ENCODE data around the gene ST6GAL1. TPM values are rescaled to one million over a fixed set of nuclear protein-coding genes. Genes with fewer than 3 reads are reported as not detected.

Gene ST6GAL1
- polyA plus RNA-seq, 1 of the 3 experiments (the other 2 are of a cell fraction) = 3.9 TPM

DNA sequence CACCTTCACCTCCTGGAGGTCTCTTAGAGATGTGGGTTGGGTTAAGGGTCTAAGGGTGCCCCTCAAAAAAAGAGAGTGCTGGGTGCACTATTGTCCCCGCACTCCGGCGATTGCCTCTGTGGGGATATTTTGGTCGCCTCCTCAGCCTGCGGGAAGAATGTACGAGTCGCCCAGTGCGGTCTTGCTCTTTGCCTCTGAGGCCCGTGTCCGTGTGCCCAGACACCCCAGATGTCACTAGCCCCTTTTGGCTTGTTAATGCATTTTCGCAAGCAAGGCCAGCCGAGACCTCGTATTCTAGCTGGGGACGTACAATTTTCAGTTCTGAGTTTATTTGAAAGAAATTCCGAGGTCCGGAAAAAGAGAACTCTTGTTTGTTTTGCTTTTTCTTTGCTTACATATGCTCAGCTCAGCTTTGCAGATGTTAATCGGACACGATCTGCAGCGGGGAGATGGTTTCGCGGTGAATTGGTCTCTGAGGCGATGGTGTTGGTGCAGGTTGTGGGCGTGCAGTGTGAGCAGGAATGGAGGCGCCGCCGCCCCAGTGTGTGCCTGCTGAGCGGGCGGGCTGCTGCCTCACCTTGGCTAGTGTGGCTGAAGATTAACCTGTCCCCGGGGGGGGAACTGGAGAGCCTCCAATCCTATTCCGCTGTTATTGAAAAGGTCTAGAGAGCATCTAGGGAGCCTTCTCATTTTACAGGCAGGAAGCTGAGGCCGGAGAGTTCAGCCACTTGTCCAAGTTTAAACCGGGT lies 1.4 kb downstream of the ST6GAL1 start:
- H3K27ac ChIP-seq (ENCODE audit: low read depth in 2 of 2, low read length in 1 of 2) = no peak overlapping the region
- H3K4me3 ChIP-seq (ENCODE audit: low read depth in 2 of 2, low read length in 1 of 2) = peak overlapping the region; percentile 82 to 90
- H3F3A ChIP-seq (replicated peaks; ENCODE audit: insufficient read depth) = peaks cover 3% of the 10 kb centered on the region
- peaks cover 8 to 11% of the 10 kb centered on the region in 2 experiments; a peak in 2 of 4 replicates for H3K4me1 ChIP-seq (ENCODE audit: control insufficient read depth in 1 of 2, insufficient read depth in 2 of 2, low read depth in 1 of 2, low read length in 1 of 2)
- H2AFZ ChIP-seq (ENCODE audit: low read depth) = peak overlapping the region; percentile 98
- no peaks in the 10 kb centered on the region for H4K20me1 ChIP-seq (ENCODE audit: insufficient read depth)
- H3K36me3 ChIP-seq (replicated peaks in 1 of 2; ENCODE audit: control insufficient read depth in 1 of 2, insufficient read depth in 2 of 2, low read length in 1 of 2) = no peaks in the 10 kb centered on the region
- POLR2A ChIA-PET = no interaction called here
- CTCF ChIA-PET = interaction anchor here (1.4 to 2.1 kb wide), 4 partner anchors 9 to 82 kb away, joined by 3 to 7 read pairs (median 4); no protein-coding TSS in a partner anchor
- H3K9me3 ChIP-seq = no peaks in the 10 kb centered on the region
- peak overlapping the region; percentile 97 for H3K4me2 ChIP-seq
- peak; percentile 34 for DNase-seq
- peak overlapping the region; percentile 69; the same call in 1 of the 2 replicates for H3K9ac ChIP-seq
- H3K79me2 ChIP-seq (ENCODE audit: insufficient read depth) = no peaks in the 10 kb centered on the region
- H3K27me3 ChIP-seq (ENCODE audit: insufficient read depth) = no peaks in the 10 kb centered on the region
- WGBS (ENCODE audit: low lambda C conversion rate) = 32% methylated on average over 27 of the region's 32 CpGs
- TF ChIP-seq MXI1 (IDR thresholded peaks at IDR 0.05; ENCODE audit: low read depth, low read length) (no peak), RFX5 (IDR thresholded peaks at IDR 0.05; ENCODE audit: low read length) (no peak), SIN3A (IDR thresholded peaks at IDR 0.05; ENCODE audit: borderline replicate concordance, low read depth, low read length) (no peak), FOSL2 (IDR thresholded peaks at IDR 0.05; ENCODE audit: borderline replicate concordance, low read depth) (no peak)
- TF ChIP-seq, protein P1, sequence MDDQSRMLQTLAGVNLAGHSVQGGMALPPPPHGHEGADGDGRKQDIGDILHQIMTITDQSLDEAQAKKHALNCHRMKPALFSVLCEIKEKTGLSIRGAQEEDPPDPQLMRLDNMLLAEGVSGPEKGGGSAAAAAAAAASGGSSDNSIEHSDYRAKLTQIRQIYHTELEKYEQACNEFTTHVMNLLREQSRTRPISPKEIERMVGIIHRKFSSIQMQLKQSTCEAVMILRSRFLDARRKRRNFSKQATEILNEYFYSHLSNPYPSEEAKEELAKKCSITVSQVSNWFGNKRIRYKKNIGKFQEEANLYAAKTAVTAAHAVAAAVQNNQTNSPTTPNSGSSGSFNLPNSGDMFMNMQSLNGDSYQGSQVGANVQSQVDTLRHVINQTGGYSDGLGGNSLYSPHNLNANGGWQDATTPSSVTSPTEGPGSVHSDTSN (IDR thresholded peaks at IDR 0.05) = no peak
- TF ChIP-seq, protein P2, sequence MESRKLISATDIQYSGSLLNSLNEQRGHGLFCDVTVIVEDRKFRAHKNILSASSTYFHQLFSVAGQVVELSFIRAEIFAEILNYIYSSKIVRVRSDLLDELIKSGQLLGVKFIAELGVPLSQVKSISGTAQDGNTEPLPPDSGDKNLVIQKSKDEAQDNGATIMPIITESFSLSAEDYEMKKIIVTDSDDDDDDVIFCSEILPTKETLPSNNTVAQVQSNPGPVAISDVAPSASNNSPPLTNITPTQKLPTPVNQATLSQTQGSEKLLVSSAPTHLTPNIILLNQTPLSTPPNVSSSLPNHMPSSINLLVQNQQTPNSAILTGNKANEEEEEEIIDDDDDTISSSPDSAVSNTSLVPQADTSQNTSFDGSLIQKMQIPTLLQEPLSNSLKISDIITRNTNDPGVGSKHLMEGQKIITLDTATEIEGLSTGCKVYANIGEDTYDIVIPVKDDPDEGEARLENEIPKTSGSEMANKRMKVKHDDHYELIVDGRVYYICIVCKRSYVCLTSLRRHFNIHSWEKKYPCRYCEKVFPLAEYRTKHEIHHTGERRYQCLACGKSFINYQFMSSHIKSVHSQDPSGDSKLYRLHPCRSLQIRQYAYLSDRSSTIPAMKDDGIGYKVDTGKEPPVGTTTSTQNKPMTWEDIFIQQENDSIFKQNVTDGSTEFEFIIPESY (IDR thresholded peaks at IDR 0.05; ENCODE audit: borderline replicate concordance, low read depth) = no peak
- TF ChIP-seq, protein P3, sequence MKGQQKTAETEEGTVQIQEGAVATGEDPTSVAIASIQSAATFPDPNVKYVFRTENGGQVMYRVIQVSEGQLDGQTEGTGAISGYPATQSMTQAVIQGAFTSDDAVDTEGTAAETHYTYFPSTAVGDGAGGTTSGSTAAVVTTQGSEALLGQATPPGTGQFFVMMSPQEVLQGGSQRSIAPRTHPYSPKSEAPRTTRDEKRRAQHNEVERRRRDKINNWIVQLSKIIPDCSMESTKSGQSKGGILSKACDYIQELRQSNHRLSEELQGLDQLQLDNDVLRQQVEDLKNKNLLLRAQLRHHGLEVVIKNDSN (IDR thresholded peaks at IDR 0.05; ENCODE audit: borderline replicate concordance, low read depth) = no peak
- TF ChIP-seq, protein P4, sequence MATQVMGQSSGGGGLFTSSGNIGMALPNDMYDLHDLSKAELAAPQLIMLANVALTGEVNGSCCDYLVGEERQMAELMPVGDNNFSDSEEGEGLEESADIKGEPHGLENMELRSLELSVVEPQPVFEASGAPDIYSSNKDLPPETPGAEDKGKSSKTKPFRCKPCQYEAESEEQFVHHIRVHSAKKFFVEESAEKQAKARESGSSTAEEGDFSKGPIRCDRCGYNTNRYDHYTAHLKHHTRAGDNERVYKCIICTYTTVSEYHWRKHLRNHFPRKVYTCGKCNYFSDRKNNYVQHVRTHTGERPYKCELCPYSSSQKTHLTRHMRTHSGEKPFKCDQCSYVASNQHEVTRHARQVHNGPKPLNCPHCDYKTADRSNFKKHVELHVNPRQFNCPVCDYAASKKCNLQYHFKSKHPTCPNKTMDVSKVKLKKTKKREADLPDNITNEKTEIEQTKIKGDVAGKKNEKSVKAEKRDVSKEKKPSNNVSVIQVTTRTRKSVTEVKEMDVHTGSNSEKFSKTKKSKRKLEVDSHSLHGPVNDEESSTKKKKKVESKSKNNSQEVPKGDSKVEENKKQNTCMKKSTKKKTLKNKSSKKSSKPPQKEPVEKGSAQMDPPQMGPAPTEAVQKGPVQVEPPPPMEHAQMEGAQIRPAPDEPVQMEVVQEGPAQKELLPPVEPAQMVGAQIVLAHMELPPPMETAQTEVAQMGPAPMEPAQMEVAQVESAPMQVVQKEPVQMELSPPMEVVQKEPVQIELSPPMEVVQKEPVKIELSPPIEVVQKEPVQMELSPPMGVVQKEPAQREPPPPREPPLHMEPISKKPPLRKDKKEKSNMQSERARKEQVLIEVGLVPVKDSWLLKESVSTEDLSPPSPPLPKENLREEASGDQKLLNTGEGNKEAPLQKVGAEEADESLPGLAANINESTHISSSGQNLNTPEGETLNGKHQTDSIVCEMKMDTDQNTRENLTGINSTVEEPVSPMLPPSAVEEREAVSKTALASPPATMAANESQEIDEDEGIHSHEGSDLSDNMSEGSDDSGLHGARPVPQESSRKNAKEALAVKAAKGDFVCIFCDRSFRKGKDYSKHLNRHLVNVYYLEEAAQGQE (IDR thresholded peaks at IDR 0.05; ENCODE audit: low read depth, low read length) = no peak
- H3K9me2 ChIP-seq = no peaks in the 10 kb centered on the region

Measured in SK-N-SH (cell line).